Naive thymus-derived CD4-positive, alpha-beta T cell (primary cell): ENCODE results near the gene ARIH1. TPM values are rescaled to one million over a fixed set of nuclear protein-coding genes. Genes with fewer than 3 reads are reported as not detected.

Experiments used
- ATAC-seq: fragments of 150-1000 bp; cut with Tn5 transposase; 2 replicates; pipeline ENCODE4 v1.10.0; 2021; ENCODE audit warnings: mild to moderate bottlenecking, moderate library complexity
- CTCF ChIA-PET: fragments of 350-600 bp; sonication (Branson Sonifier 250); formaldehyde crosslinking; loops from one replicate; lab custom pipeline; 2021; ENCODE audit warnings: antibody characterized with exemption; lab: Charles Lee
- POLR2A ChIA-PET: fragments of 350-600 bp; sonication (Branson Sonifier 250); formaldehyde crosslinking; loops from one replicate; lab custom pipeline; 2021; ENCODE audit warnings: antibody characterized with exemption, inconsistent platforms; lab: Charles Lee
- DNase-seq, 9 donors: peaks; one replicate each; pipeline versions ENCODE4 v3.0.0 to v3.0.0-alpha.2; 2020 to 2022; ENCODE audit warnings: mixed read lengths in 1 of 9
- H3K27ac ChIP-seq: one replicate; pipeline ENCODE4 v1.7.0; 2013; ENCODE audit warnings: mild to moderate bottlenecking, low read depth, low read length, moderate library complexity
- H3K27me3 ChIP-seq, 2 donors: one replicate each; pipeline ENCODE4 v1.7.0; 2013; ENCODE audit warnings: low read length in 2 of 2, mild to moderate bottlenecking in 2 of 2, moderate library complexity in 2 of 2; ENCODE audit not compliant: control insufficient read depth in 2 of 2, insufficient read depth in 2 of 2
- H3K36me3 ChIP-seq, 3 experiments: 1 replicate in 2 of 3; 2 replicates in 1 of 3; pipeline ENCODE4 v1.7.0; 2013; ENCODE audit warnings: low read length in 3 of 3, mild to moderate bottlenecking in 3 of 3, moderate library complexity in 1 of 3; ENCODE audit not compliant: insufficient read depth in 3 of 3, control insufficient read depth in 2 of 3
- H3K4me1 ChIP-seq, 2 donors: one replicate each; pipeline ENCODE4 v1.7.0; 2013; ENCODE audit warnings: low read length in 2 of 2, mild to moderate bottlenecking in 2 of 2, moderate library complexity in 1 of 2; ENCODE audit not compliant: control insufficient read depth in 2 of 2, insufficient read depth in 2 of 2
- H3K4me3 ChIP-seq: 2 replicates; pipeline ENCODE4 v1.7.0; 2013; ENCODE audit warnings: mild to moderate bottlenecking, low read length
- H3K9me3 ChIP-seq, 3 experiments: 1 replicate in 2 of 3; 2 replicates in 1 of 3; pipeline ENCODE4 v1.7.0; 2013; ENCODE audit warnings: low read length in 3 of 3; ENCODE audit not compliant: control insufficient read depth in 2 of 3
- H3K27ac Mint-ChIP-seq, 9 donors: one replicate each; pipeline ENCODE4 v1.8.0; 2020 to 2022; ENCODE audit warnings: mixed read lengths in 9 of 9, mild to moderate bottlenecking in 8 of 9, moderate library complexity in 5 of 9, inconsistent platforms in 2 of 9
- H3K27me3 Mint-ChIP-seq, 5 donors: one replicate each; pipeline ENCODE4 v1.8.0; 2021 to 2022; ENCODE audit warnings: mixed read lengths in 5 of 5, mild to moderate bottlenecking in 1 of 5
- H3K36me3 Mint-ChIP-seq, 5 donors: one replicate each; pipeline ENCODE4 v1.8.0; 2020 to 2022; ENCODE audit warnings: mixed read lengths in 5 of 5, mild to moderate bottlenecking in 3 of 5, inconsistent platforms in 1 of 5
- H3K4me1 Mint-ChIP-seq, 7 donors: one replicate each; pipeline ENCODE4 v1.8.0; 2020 to 2022; ENCODE audit warnings: mixed read lengths in 7 of 7, mild to moderate bottlenecking in 3 of 7, inconsistent platforms in 1 of 7
- H3K4me3 Mint-ChIP-seq, 10 donors: one replicate each; pipeline ENCODE4 v1.8.0; 2020 to 2022; ENCODE audit warnings: mild to moderate bottlenecking in 10 of 10, mixed read lengths in 10 of 10, moderate library complexity in 6 of 10, inconsistent platforms in 2 of 10
- H3K9me3 Mint-ChIP-seq, 11 donors: one replicate each; pipeline ENCODE4 v1.8.0; 2020 to 2022; ENCODE audit warnings: mixed read lengths in 11 of 11, mild to moderate bottlenecking in 4 of 11, inconsistent platforms in 1 of 11, moderate library complexity in 1 of 11
- intact Hi-C, 2 donors: fragments of 100-400 bp; cut with micrococcal nuclease; formaldehyde crosslinking; loops; one replicate each; pipeline ENCODE4 v1.15.1; 2023
- polyA plus RNA-seq, 2 donors: library from polyadenylated mRNA; unstranded; fragments of 300-500 nt; fragmentation: Illumina TruSeq; gene quantifications; one replicate each; pipeline ENCODE4 v1.2.3, GENCODE V29; 2021
- total RNA-seq, 6 experiments: library from RNA in 5 of 6; stranded (reverse) in 5 of 6; gene quantifications; 1 replicate in 5 of 6; 2 replicates in 1 of 6; pipeline ENCODE4 v1.2.3 and lab custom pipeline; 2021 to 2026

The ARIH1 gene
- total and polyA plus RNA-seq, 7 experiments from 2014 or later = 20.1 to 191 (median 179) TPM

DNA sequence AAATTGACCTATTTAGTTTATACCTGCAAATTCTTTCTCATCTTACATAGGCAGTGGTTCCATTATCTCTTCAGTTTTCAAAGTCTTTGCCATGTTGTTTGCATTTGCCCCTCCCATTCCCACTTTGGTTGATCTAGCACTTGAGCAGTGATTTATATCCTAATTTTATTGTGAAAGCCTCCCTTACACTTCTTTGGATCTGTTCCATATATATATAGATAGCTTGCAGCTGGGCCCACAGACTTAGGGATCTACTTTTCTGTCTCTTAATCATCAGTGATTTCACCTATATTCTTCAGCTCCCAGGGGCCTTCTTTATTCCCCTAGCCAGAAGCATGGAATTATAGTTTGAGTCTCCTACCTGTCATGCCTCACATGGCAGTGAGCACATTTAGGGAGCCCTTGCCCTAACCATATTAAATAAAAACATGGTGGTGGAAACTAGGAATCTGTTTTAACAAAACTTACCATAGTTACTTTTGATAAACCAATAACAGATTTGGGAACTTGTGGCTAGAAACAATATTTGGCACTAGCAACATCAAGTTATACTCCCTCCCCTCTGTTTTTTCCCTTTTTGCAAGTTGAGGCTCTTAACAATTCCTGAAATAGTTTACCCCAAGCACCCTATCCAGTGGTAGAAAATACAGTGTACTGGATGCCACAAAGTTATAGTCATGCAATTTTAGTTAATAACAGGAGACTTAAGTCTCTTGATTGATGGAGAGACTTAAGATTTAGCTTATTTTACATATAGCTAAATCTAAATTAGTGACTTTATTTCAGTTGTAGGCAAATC, 41.7 kb downstream of the ARIH1 start:
- intact Hi-C loops = no loop called here
- no peak overlapping the region for H3K4me3 ChIP-seq
- no peak for DNase-seq
- H3K4me1 ChIP-seq = peaks cover 0 to 15% of the 10 kb centered on the region in 2 donors
- no peaks in the 10 kb centered on the region for H3K9me3 Mint-ChIP-seq
- no peak for ATAC-seq
- peaks cover 26 to 74% (median 65%) of the 10 kb centered on the region in 7 donors for H3K4me1 Mint-ChIP-seq
- CTCF ChIA-PET = interaction anchor here (0.7 kb wide), 1 partner anchor 201 kb away, joined by 3 read pairs; no protein-coding TSS in a partner anchor
- no peak overlapping the region for H3K27ac ChIP-seq
- peak overlapping the region in 2 of 10 donors; percentile 5 to 16 for H3K4me3 Mint-ChIP-seq
- no peaks in the 10 kb centered on the region for H3K36me3 ChIP-seq
- no peaks in the 10 kb centered on the region for H3K9me3 ChIP-seq
- POLR2A ChIA-PET = no interaction called here
- H3K27me3 Mint-ChIP-seq = no peaks in the 10 kb centered on the region
- H3K27ac Mint-ChIP-seq = peak overlapping the region in 4 of 9 donors; percentile 2 to 23 (median 14)
- H3K36me3 Mint-ChIP-seq = peaks cover 0 to 17% (median 6%) of the 10 kb centered on the region in 5 donors
- H3K27me3 ChIP-seq = no peaks in the 10 kb centered on the region

DNA sequence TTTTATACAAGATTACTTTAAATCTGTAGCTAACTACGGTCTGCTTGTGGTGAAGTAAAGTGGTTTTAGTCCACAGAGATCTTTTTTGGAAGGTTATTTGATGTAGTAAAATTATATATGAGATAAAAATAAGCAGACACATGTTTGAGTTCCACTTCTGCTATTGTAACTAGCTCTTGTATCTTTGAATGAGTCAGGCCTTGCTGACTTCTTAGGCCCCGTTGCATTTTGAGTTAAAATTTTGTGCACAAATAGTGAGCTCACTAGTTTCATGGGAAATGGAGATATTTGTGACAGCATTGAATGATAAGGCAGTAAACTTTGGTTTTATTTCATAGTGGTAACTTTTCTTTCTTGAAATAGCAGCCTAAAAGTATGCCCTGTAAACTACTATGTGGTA, 42.6 kb downstream of the ARIH1 start:
- no peaks in the 10 kb centered on the region for H3K9me3 Mint-ChIP-seq
- Histone ChIP-seq H3K4me1 (peaks cover 0 to 15% of the 10 kb centered on the region in 2 donors), H3K27ac (no peak overlapping the region), H3K36me3 (peaks cover 0 to 3% (median 0%) of the 10 kb centered on the region in 3 experiments), H3K4me3 (no peak overlapping the region), H3K9me3 (no peaks in the 10 kb centered on the region), H3K27me3 (no peaks in the 10 kb centered on the region)
- ATAC-seq (peak; percentile 20), DNase-seq (no peak)
- intact Hi-C loops = no loop called here
- H3K27me3 Mint-ChIP-seq = no peaks in the 10 kb centered on the region
- peak overlapping the region in 6 of 9 donors; percentile 0 to 42 (median 6) for H3K27ac Mint-ChIP-seq
- peak overlapping the region in 1 of 10 donors; percentile 1 for H3K4me3 Mint-ChIP-seq
- peaks cover 0 to 12% (median 5%) of the 10 kb centered on the region in 5 donors for H3K36me3 Mint-ChIP-seq
- ChIA-PET CTCF (no interaction called here), POLR2A (no interaction called here)
- peaks cover 26 to 67% (median 57%) of the 10 kb centered on the region in 7 donors for H3K4me1 Mint-ChIP-seq

DNA sequence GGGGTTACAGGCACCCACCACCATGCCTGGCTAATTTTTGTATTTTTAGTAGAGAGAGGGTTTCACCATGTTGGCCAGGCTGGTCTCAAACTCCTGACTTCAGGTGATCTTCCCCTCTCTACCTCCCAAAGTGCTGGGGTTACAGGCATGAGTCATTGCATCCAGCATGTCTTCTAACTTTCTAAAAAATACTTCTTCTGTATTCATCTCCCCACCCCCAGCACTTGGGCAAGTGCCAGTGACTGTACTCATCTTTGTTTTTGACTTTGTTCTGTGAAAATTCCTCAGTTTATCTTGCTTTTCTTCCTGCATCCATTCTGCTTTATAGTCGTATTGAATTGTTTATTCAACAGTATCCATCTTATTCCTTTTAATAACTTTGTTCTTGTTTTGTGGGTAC, 47.6 kb downstream of the ARIH1 start:
- Mint-ChIP-seq H3K4me3 (no peak overlapping the region), H3K27me3 (no peaks in the 10 kb centered on the region), H3K36me3 (peaks cover 0 to 20% (median 11%) of the 10 kb centered on the region in 5 donors), H3K27ac (peak overlapping the region in 1 of 9 donors; percentile 67), H3K9me3 (no peaks in the 10 kb centered on the region), H3K4me1 (peaks cover 4 to 42% (median 26%) of the 10 kb centered on the region in 7 donors)
- H3K27me3 ChIP-seq = no peaks in the 10 kb centered on the region
- ChIA-PET POLR2A (no interaction called here), CTCF (no interaction called here)
- H3K9me3 ChIP-seq = no peaks in the 10 kb centered on the region
- ATAC-seq (no peak), DNase-seq (no peak)
- H3K36me3 ChIP-seq = peaks cover 0 to 10% (median 0%) of the 10 kb centered on the region in 3 experiments
- intact Hi-C loops = no loop called here
- H3K4me1 ChIP-seq = peaks cover 0 to under 1% of the 10 kb centered on the region in 2 donors
- no peak overlapping the region for H3K27ac ChIP-seq
- H3K4me3 ChIP-seq = no peak overlapping the region

DNA sequence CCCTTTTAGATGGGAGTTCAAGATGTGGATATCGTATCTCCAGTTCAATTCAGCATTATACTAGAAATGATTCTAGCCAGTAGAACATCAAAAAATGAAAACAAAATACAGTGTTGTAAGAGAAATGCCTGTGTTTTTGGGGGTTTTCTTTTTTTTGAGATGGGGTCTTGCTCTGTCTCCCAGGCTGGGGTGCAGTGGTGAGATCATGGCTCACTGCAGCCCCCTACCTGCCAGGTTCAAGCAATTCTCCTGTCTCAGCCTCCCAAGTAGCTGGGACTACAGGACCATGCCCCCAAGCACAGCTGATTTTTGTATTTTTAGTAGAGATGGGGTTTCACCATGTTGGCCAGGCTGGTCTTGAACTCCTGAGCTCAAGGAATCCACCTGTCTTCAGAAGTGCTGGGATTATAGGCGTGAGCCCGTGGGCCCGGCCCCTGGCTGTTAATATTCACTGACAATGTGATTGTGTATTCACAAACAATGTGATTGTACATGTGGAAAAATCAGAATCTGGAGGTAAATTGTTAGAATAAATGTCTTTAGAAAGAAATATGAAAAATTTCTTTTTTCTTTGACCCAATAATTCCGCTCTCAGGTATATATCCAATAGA, 59.0 kb downstream of the ARIH1 start:
- ChIA-PET POLR2A (interaction anchor here (0.7 to 1.6 kb wide), 5 partner anchors 23 to 156 kb away, joined by 3 to 8 read pairs (median 4); partner anchors contain the start of gene ARIH1), CTCF (interaction anchor here (0.6 to 2.8 kb wide), 7 partner anchors 11 to 220 kb away, joined by 3 to 15 read pairs (median 3); no protein-coding TSS in a partner anchor)
- Histone ChIP-seq H3K4me1 (peaks cover 0 to 31% of the 10 kb centered on the region in 2 donors), H3K27me3 (no peaks in the 10 kb centered on the region), H3K27ac (no peak overlapping the region), H3K9me3 (no peaks in the 10 kb centered on the region), H3K36me3 (no peaks in the 10 kb centered on the region), H3K4me3 (no peak overlapping the region)
- no peaks in the 10 kb centered on the region for H3K27me3 Mint-ChIP-seq
- H3K4me3 Mint-ChIP-seq = peak overlapping the region in 1 of 10 donors; percentile 58
- peak; percentile 47 for ATAC-seq
- intact Hi-C loops = loop anchor here (1.0 to 10.0 kb wide), 7 partner anchors 14 to 338 kb away; partner anchors contain the start of genes ARIH1 (in 1 of the 2), GRAMD2A (in 1 of the 2) and HEXA (in 1 of the 2)
- H3K4me1 Mint-ChIP-seq = peaks cover 27 to 87% (median 70%) of the 10 kb centered on the region in 7 donors
- H3K36me3 Mint-ChIP-seq = no peaks in the 10 kb centered on the region
- no peaks in the 10 kb centered on the region for H3K9me3 Mint-ChIP-seq
- DNase-seq = peak in 7 of 9 donors; percentile 6 to 41 (median 30)
- H3K27ac Mint-ChIP-seq = peak overlapping the region in 1 of 9 donors; percentile 41

DNA sequence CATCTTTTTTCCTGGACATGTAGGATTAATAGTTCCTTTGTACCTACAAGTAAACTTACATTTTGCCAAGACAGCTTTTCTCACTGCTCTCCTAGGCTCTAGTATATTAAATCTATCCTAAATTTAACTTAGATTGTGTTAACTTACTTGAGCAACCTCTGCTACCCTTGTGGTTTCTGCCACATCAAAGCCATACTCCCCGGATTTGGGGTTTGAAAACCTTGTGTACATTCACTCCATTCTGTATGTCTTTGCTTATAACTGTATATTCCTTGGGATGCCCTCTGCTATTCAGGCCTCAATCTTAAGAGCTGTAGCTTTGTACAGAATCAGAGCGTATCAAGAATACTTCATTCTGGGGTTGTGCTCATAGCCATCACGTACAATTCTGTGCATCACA, 60.4 kb downstream of the ARIH1 start:
- Histone ChIP-seq H3K9me3 (no peaks in the 10 kb centered on the region), H3K36me3 (no peaks in the 10 kb centered on the region), H3K4me3 (no peak overlapping the region), H3K27me3 (no peaks in the 10 kb centered on the region), H3K27ac (no peak overlapping the region), H3K4me1 (peaks cover 0 to 31% of the 10 kb centered on the region in 2 donors)
- peak overlapping the region; percentile 22 to 65 (median 53) for H3K4me3 Mint-ChIP-seq
- H3K9me3 Mint-ChIP-seq = peaks cover 0 to 5% (median 0%) of the 10 kb centered on the region in 11 donors
- no peaks in the 10 kb centered on the region for H3K27me3 Mint-ChIP-seq
- ChIA-PET CTCF (interaction anchor here (1.3 to 2.8 kb wide), 2 partner anchors 220 to 222 kb away, joined by 3 to 15 read pairs; no protein-coding TSS in a partner anchor), POLR2A (interaction anchor here (1.5 to 1.6 kb wide), 2 partner anchors 61 to 158 kb away, joined by 7 to 8 read pairs; partner anchors contain the start of gene ARIH1)
- ATAC-seq (peak; percentile 74), DNase-seq (peak in 7 of 9 donors; percentile 59 to 72 (median 66))
- peaks cover 4 to 9% (median 6%) of the 10 kb centered on the region in 5 donors for H3K36me3 Mint-ChIP-seq
- H3K27ac Mint-ChIP-seq = peak overlapping the region in 3 of 9 donors; percentile 4 to 81 (median 47)
- intact Hi-C loops = loop anchor here (5.0 to 10.0 kb wide), 2 partner anchors 62 to 340 kb away; partner anchors contain the start of genes ARIH1 (in 1 of the 2) and GRAMD2A (in 1 of the 2)
- H3K4me1 Mint-ChIP-seq = peaks cover 26 to 93% (median 74%) of the 10 kb centered on the region in 7 donors

DNA sequence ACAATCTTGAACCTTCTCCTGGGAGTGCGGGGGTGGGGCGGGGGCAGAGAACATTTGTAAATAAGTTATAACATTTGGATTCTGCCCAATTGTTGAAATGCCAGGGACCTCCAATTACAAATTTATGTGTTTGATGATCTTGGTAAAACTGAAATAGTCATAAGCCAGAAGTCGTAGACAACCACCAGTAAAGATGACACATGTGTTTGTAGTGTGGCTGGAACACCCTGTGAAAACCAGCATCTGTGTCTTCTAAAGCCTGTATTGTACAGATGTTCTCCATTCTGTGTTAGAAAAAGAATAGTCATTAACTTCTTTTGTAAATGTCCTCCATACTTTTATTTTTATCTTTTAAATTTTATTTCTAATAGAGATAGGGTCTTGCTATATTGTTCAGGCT, 61.8 kb downstream of the ARIH1 start:
- H3K4me1 ChIP-seq = peaks cover 0 to 31% of the 10 kb centered on the region in 2 donors
- intact Hi-C loops = loop anchor here in 1 of 2 donors (10.0 kb wide), 1 partner anchor 341 kb away; the partner anchor contains the start of gene GRAMD2A
- Mint-ChIP-seq H3K9me3 (peaks cover 0 to 13% (median 3%) of the 10 kb centered on the region in 11 donors), H3K36me3 (peaks cover 6 to 15% (median 13%) of the 10 kb centered on the region in 5 donors), H3K4me3 (peak overlapping the region in 4 of 10 donors; percentile 16 to 33 (median 25)), H3K27me3 (no peaks in the 10 kb centered on the region), H3K4me1 (peaks cover 25 to 86% (median 71%) of the 10 kb centered on the region in 7 donors), H3K27ac (no peak overlapping the region)
- CTCF ChIA-PET = interaction anchor here (0.7 to 1.0 kb wide), 2 partner anchors 8 to 9 kb away, joined by 3 to 4 read pairs; no protein-coding TSS in a partner anchor
- H3K4me3 ChIP-seq = no peak overlapping the region
- H3K27ac ChIP-seq = no peak overlapping the region
- H3K27me3 ChIP-seq = no peaks in the 10 kb centered on the region
- ATAC-seq (no peak), DNase-seq (no peak)
- POLR2A ChIA-PET = no interaction called here
- H3K36me3 ChIP-seq = no peaks in the 10 kb centered on the region
- H3K9me3 ChIP-seq = peaks cover 0 to 2% (median 0%) of the 10 kb centered on the region in 3 experiments
